Right atrium auricular region (tissue), 2 donors: ENCODE results near the gene C5orf15. TPM values are rescaled to one million over a fixed set of nuclear protein-coding genes. Genes with fewer than 3 reads are reported as not detected.
"Not testable (repeated sequence)": the region's sequence is repeated elsewhere in the genome, so short reads cannot be mapped to it uniquely, and the experiment has no call there.

Source experiments
- DNase-seq: peaks from one replicate; pipeline ENCODE4 v3.0.0-alpha.2; 2019; ENCODE audit warnings: low spot score
- H3K27ac ChIP-seq, 2 donors: fragments of 200-600 bp; sonication (generic); 1 replicate in 1 of 2; 2 replicates in 1 of 2; pipeline ENCODE4 v1.5.1; 2016 to 2019
- H3K27me3 ChIP-seq, 2 donors: fragments of 200-600 bp; sonication (generic); one replicate each; pipeline versions ENCODE4 v1.5.1 to v1.6.0; 2017 to 2019
- H3K36me3 ChIP-seq: fragments of 200-600 bp; sonication (generic); one replicate; pipeline ENCODE4 v1.5.1; 2016
- H3K4me1 ChIP-seq, 2 donors: fragments of 200-600 bp; sonication (generic); one replicate each; pipeline versions ENCODE4 v1.5.1 to v1.6.0; 2017 to 2019
- H3K4me3 ChIP-seq, 2 donors: fragments of 200-600 bp; sonication (generic); 1 replicate in 1 of 2; 2 replicates in 1 of 2; pipeline ENCODE4 v1.5.1; 2017 to 2019; ENCODE audit warnings: mild to moderate bottlenecking in 1 of 2, moderate library complexity in 1 of 2
- H3K9me3 ChIP-seq, 2 donors: fragments of 200-600 bp; sonication (generic); one replicate each; pipeline ENCODE4 v1.5.1; 2019
- total RNA-seq, 2 donors: library from RNA; depleted of rRNA; stranded (reverse); fragments of >200 nt; gene quantifications; one replicate each; pipeline ENCODE4 v1.1.0, GENCODE V29; 2016
- TF ChIP-seq, protein P1 (sequence below), 2 donors: fragments of 200-600 bp; sonication (generic); IDR thresholded peaks; one replicate each; pipeline ENCODE4 v1.5.1; 2019; ENCODE audit warnings: antibody characterized with exemption in 2 of 2

Gene C5orf15
- total RNA-seq, 2 donors from 2014 or later = 32.6 to 59.8 TPM

DNA sequence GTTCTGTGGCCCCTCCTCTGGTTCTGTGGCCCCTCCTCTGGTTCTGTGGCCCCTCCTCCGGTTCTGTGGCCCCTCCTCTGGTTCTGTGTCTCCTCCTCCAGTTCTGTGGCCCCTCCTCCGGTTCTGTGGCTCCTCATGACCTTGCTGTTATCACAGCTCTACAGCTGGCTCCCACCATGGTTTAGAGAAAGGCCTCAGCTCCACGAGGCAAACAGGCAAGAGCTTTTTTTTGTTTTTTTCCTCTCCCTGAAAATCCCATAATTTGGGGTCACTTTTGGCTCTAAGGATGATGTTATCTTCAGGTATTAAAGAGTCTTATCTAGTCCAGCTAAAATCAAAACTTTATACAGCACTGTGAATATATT, 31.8 kb downstream of the C5orf15 start:
- TF ChIP-seq, protein P1, sequence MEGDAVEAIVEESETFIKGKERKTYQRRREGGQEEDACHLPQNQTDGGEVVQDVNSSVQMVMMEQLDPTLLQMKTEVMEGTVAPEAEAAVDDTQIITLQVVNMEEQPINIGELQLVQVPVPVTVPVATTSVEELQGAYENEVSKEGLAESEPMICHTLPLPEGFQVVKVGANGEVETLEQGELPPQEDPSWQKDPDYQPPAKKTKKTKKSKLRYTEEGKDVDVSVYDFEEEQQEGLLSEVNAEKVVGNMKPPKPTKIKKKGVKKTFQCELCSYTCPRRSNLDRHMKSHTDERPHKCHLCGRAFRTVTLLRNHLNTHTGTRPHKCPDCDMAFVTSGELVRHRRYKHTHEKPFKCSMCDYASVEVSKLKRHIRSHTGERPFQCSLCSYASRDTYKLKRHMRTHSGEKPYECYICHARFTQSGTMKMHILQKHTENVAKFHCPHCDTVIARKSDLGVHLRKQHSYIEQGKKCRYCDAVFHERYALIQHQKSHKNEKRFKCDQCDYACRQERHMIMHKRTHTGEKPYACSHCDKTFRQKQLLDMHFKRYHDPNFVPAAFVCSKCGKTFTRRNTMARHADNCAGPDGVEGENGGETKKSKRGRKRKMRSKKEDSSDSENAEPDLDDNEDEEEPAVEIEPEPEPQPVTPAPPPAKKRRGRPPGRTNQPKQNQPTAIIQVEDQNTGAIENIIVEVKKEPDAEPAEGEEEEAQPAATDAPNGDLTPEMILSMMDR (IDR thresholded peaks at IDR 0.05) = no peak
- Histone ChIP-seq H3K27me3 (no peaks in the 10 kb centered on the region), H3K9me3 (no peaks in the 10 kb centered on the region), H3K36me3 (no peaks in the 10 kb centered on the region), H3K27ac (no peak overlapping the region), H3K4me1 (peaks cover 0 to 15% of the 10 kb centered on the region in 2 donors), H3K4me3 (no peak overlapping the region)
- no peak for DNase-seq

DNA sequence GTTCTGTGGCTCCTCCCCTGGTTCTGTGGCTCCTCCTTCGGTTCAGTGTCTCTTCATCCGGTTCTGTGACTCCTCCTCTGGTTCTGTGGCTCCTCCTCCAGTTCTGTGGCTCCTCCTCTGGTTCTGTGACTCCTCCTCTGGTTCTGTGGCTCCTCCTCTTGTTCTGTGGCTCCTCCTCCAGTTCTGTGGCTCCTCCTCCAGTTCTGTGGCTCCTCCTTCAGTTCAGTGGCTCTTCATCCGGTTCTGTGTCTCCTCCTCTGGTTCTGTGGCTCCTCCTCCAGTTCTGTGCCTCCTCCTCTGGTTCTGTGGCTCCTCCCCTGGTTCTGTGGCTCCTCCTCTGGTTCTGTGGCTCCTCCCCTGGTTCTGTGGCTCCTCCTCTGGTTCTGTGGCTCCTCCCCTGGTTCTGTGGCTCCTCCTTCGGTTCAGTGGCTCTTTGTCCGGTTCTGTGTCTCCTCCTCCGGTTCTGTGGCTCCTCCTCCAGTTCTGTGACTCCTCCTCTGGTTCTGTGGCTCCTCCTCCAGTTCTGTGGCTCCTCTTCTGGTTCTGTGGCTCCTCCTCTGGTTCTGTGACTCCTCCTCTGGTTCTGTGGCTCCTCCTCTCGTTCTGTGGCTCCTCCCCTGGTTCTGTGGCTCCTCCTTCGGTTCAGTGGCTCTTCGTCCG, 32.3 kb downstream of the C5orf15 start:
- not testable (repeated sequence) for H3K9me3 ChIP-seq, DNase-seq, H3K27me3 ChIP-seq, H3K4me3 ChIP-seq, H3K36me3 ChIP-seq, H3K27ac ChIP-seq
- peaks cover 0 to 15% of the 10 kb centered on the region in 2 donors for H3K4me1 ChIP-seq

DNA sequence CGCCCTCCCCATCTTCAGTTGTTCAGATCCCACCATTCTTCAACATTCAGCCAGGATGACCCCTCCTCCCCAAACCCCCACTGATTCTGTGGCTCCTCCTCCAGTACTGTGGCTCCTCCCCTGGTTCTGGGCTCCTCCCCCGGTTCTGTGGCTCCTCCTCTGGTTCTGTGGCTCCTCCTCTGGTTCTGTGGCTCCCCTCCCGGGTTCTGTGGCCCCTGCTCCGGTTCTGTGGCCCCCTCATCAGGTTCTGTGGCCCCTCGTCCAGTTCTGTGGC, 32.8 kb downstream of the C5orf15 start:
- no peaks in the 10 kb centered on the region for H3K9me3 ChIP-seq
- H3K27ac ChIP-seq = no peak overlapping the region
- DNase-seq = no peak
- H3K4me1 ChIP-seq = peaks cover 0 to 15% of the 10 kb centered on the region in 2 donors
- TF ChIP-seq, protein P1 (IDR thresholded peaks at IDR 0.05) = no peak
- no peak overlapping the region for H3K4me3 ChIP-seq
- H3K27me3 ChIP-seq = no peaks in the 10 kb centered on the region
- H3K36me3 ChIP-seq = no peaks in the 10 kb centered on the region

DNA sequence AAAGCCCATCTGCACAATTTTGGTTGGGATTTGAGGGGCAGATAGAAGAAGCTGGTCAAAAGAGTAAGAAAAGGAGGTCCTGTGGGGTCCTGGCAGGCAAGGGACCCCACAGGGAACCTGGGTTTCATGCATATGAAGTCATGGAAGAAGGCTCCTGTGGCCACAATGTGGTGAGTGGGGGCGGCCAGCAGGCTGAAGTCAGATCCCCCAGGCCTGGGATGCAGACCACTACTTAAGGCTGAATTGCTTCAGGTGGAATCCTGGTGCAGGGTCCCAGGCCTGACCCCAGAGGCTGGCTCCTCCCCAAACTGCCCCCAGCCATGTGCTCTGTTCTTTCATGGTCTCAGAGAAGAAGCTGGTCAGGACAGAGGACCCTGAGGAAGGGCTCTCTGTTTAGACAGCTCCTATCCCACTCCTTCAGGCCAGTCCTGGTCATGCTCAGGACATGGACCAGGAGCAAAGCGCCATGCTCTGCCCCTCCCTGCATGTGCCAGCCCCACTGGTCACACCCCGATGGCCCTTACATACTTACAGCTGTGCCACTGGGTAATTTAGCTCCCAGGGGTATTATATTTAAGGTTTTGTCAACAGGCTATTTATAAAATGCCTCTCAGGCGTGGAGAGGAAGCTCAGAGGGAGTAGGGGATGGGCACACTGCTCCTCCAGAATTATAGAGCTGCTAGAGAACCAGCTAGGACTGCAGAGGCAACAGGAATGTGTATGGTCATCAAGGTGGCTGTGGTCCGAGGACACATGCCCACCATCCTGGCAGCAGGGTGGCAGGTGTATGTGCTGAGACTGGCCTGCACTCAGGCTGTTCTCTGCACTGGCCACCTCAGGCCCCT, 33.4 kb downstream of the C5orf15 start:
- Histone ChIP-seq H3K36me3 (no peaks in the 10 kb centered on the region), H3K27ac (no peak overlapping the region), H3K9me3 (no peaks in the 10 kb centered on the region), H3K4me1 (peaks cover 0 to 15% of the 10 kb centered on the region in 2 donors), H3K4me3 (no peak overlapping the region), H3K27me3 (no peaks in the 10 kb centered on the region)
- TF ChIP-seq, protein P1 (IDR thresholded peaks at IDR 0.05) = no peak
- no peak for DNase-seq

DNA sequence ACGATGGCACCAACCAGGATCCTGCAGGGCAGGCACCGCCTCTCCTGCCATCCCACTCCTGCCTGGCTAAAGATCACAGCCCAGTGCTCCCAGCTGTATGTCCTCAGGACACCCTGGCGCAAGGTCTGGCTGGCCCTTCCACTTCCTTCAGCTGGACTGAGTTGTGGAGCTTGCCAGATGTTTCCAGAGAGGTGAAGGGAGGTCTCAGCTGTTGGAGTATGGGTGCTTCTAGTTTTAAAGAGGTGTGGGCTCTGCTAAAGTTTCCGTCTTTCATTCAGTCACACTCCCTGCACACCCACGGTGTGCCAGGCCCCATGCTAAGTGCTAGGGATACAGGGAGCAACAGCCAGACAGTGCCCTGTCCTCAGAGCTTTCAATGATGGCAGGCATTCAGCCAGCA, 34.1 kb downstream of the C5orf15 start:
- H3K27me3 ChIP-seq = no peaks in the 10 kb centered on the region
- no peaks in the 10 kb centered on the region for H3K9me3 ChIP-seq
- H3K36me3 ChIP-seq = no peaks in the 10 kb centered on the region
- no peak for DNase-seq
- TF ChIP-seq, protein P1 (IDR thresholded peaks at IDR 0.05) = no peak
- H3K27ac ChIP-seq = no peak overlapping the region
- H3K4me1 ChIP-seq = peaks cover 0 to 15% of the 10 kb centered on the region in 2 donors
- H3K4me3 ChIP-seq = no peak overlapping the region

DNA sequence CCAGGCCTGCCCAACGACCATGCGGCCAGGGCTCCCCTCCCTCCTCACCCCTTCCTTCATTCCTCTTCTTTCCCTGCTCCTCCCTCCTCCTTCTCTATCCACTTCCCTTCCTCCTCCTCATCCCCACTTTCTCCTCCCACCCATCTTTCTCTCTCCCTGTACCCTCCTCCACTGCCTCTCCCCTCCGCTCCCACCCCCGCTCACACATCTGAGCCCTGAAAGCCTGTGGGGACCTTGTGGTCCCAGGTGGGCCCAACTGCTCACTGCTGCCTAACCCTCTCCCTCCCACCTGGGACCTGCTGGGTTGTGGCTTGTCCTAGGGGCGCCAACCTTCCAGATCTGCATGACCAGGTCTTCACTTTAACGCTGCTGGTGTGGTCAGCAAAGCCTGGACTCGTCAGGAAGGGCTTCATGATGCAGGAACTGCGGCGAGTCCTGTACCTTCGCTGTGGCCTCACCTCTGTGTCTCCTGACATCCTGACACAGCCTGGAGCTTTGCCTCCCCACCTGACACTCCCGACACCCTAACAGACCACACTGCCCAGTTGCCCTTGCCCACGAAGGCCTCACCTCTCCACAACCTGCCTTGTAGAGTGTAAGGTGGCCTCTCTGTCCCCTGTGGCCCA, 34.6 kb downstream of the C5orf15 start:
- DNase-seq = no peak
- H3K4me1 ChIP-seq = peaks cover 0 to 15% of the 10 kb centered on the region in 2 donors
- TF ChIP-seq, protein P1 (IDR thresholded peaks at IDR 0.05) = no peak
- no peak overlapping the region for H3K27ac ChIP-seq
- H3K4me3 ChIP-seq = no peak overlapping the region
- H3K36me3 ChIP-seq = no peaks in the 10 kb centered on the region
- H3K27me3 ChIP-seq = no peaks in the 10 kb centered on the region
- no peaks in the 10 kb centered on the region for H3K9me3 ChIP-seq
